Heart right ventricle (tissue), 16 donors: ENCODE measurements around the gene LMF2. TPM values are rescaled to one million over a fixed set of nuclear protein-coding genes. Genes with fewer than 3 reads are reported as not detected.

ENCODE experiments used
- ATAC-seq, 8 donors: fragments of 200-7000 bp; cut with Tn5 transposase; one replicate each; pipeline ENCODE4 v1.9.1; 2020; ENCODE audit warnings: mild to moderate bottlenecking in 8 of 8, moderate library complexity in 8 of 8, moderate number of reproducible peaks in 1 of 8
- DNase-seq, 2 donors: peaks; one replicate each; pipeline ENCODE4 v3.0.0-alpha.2; 2020
- H3K27ac ChIP-seq, 10 donors: fragments of 200-600 bp; sonication (generic) in 2 of 10; one replicate each; pipeline versions ENCODE4 v1.5.0 to v1.8.0; 2020 to 2022; ENCODE audit warnings: mild to moderate bottlenecking in 3 of 10
- H3K27me3 ChIP-seq, 7 donors: fragments of 200-600 bp; one replicate each; pipeline ENCODE4 v1.8.0; 2021 to 2022; ENCODE audit warnings: mild to moderate bottlenecking in 2 of 7
- H3K36me3 ChIP-seq, 9 donors: fragments of 200-600 bp; sonication (generic) in 1 of 9; one replicate each; pipeline versions ENCODE4 v1.5.0 to v1.8.0; 2020 to 2022; ENCODE audit warnings: mild to moderate bottlenecking in 2 of 9
- H3K4me1 ChIP-seq, 9 donors: fragments of 200-600 bp; sonication (generic) in 1 of 9; one replicate each; pipeline versions ENCODE4 v1.5.0 to v1.8.0; 2020 to 2022; ENCODE audit warnings: mild to moderate bottlenecking in 4 of 9
- H3K4me3 ChIP-seq, 10 donors: fragments of 200-600 bp; sonication (generic) in 2 of 10; one replicate each; pipeline versions ENCODE4 v1.5.0 to v1.8.0; 2020 to 2022; ENCODE audit warnings: mild to moderate bottlenecking in 7 of 10, moderate library complexity in 2 of 10
- H3K9me3 ChIP-seq, 11 donors: fragments of 200-600 bp in 10 of 11; sonication (generic) in 2 of 11; one replicate each; pipeline versions ENCODE4 v1.5.0 to v1.8.0; 2013 to 2022; ENCODE audit warnings: mild to moderate bottlenecking in 2 of 11, control low read depth in 1 of 11, moderate library complexity in 1 of 11
- WGBS, 2 donors: extraction: QIAGEN DNeasy Blood & Tissue Kit; methylation state at CpG; one replicate each; pipeline ENCODE4 v1.1.7; 2013; ENCODE audit warnings: inconsistent platforms in 1 of 2; 5-methylcytosine and 5-hydroxymethylcytosine counted together
- intact Hi-C, 10 donors: fragments of 100-400 bp; cut with DNase I; formaldehyde crosslinking; loops; one replicate each; pipeline versions ENCODE4 v1.11.1 to v1.14.2; 2022
- polyA plus RNA-seq, 2 donors: library from polyadenylated mRNA; stranded (reverse); fragments of 200-250 nt; gene quantifications; one replicate each; pipeline ENCODE4 v1.2.3, GENCODE V29; 2013
- total RNA-seq, 10 donors: library from RNA; stranded (reverse); fragmentation: NEBNext Ultra II Directional in 3 of 10; extraction: Animal tissue kit (Norgen Biotek cat#: 25700) in 3 of 10; gene quantifications; one replicate each; pipeline versions ENCODE4 v1.2.1 to v1.2.4, GENCODE V29; 2021 to 2023
- TF ChIP-seq, protein P1 (sequence below), 9 donors: fragments of 200-600 bp; sonication (generic) in 2 of 9; IDR thresholded peaks; one replicate each; pipeline versions ENCODE4 v1.5.0 to v1.8.0; 2021 to 2022; ENCODE audit warnings: antibody characterized with exemption in 9 of 9, mild to moderate bottlenecking in 5 of 9, moderate library complexity in 1 of 9
- donor health status: Arrhythmogenic right ventricular cardiomyopathy.
- donor health status: ischemic (EF 13 %, LVEDD 7.1; RV severe dilation, severe dysfunction).
- donor health status: healthy with polysubstance abuse.
- donor health status: DM: no; HTN: yes; CAD: no.
- donor health status: DM: no; HTN: no; CAD: no.
- donor health status: ischemic (EF 25% LVEDD 6.9; RV normal size, moderate dysfunction).
- donor health status: ischemic (EF 25% LVEDD 5.7; RV mildly dilated, moderate dysfunction).
- donor health status: healthy.
- donor health status: DM: yes; HTN: yes; CAD: no.
- donor health status: Ischemic cardiomyopathy.
- donor health status: ischemic (EF 35%, LVEDD 5.7; RV mildly dilated, moderate dysfunction).
- donor health status: nonischemic (EF 11% LVEDD 7.7; RV severe dilation, severe dysfunction).
- donor health status: DM: yes; HTN: yes; CAD: no.
- donor health status: PGD.
- donor health status: ischemic (EF 29% LVEDD 5.4; RV normal size, mild dysfunction).
- donor health status: nonischemic (EF 23%, LVEDD 6.1; RV moderate dilation, normal function).

Gene LMF2
- total and polyA plus RNA-seq, 12 donors: 18.8 to 42.5 (median 25.4) TPM

DNA sequence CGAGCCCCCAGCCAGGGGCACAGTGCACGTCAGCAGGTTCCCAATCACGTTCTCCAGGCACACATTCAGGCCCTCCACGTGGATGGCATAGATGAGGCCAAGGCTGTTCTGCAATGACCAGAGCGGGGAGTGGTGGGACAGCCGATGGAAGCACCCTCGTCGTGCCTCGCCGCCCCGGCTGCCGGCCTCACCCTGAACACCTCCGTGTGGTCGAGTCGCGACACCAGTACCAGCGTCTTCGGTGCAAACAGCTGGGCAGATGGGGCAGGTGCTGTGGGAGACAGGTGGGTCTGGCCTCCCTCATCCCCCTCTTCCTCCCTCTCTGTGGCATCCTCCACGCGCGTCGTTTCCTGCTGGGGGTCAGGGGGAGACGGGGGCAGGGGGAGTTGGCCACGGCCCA lies 40.2 kb downstream of the LMF2 start:
- no peak overlapping the region for H3K4me3 ChIP-seq
- ATAC-seq (no peak), DNase-seq (no peak)
- no peaks in the 10 kb centered on the region for H3K9me3 ChIP-seq
- H3K27ac ChIP-seq: no peak overlapping the region
- 89% methylated on average over 24 of the region's 24 CpGs for WGBS, 2 donors
- peaks cover 15 to 42% (median 34%) of the 10 kb centered on the region in 9 donors for H3K4me1 ChIP-seq
- H3K27me3 ChIP-seq: no peaks in the 10 kb centered on the region
- peaks cover 1 to 59% (median 52%) of the 10 kb centered on the region in 9 donors for H3K36me3 ChIP-seq
- intact Hi-C loops: no loop called here
- TF ChIP-seq, protein P1, sequence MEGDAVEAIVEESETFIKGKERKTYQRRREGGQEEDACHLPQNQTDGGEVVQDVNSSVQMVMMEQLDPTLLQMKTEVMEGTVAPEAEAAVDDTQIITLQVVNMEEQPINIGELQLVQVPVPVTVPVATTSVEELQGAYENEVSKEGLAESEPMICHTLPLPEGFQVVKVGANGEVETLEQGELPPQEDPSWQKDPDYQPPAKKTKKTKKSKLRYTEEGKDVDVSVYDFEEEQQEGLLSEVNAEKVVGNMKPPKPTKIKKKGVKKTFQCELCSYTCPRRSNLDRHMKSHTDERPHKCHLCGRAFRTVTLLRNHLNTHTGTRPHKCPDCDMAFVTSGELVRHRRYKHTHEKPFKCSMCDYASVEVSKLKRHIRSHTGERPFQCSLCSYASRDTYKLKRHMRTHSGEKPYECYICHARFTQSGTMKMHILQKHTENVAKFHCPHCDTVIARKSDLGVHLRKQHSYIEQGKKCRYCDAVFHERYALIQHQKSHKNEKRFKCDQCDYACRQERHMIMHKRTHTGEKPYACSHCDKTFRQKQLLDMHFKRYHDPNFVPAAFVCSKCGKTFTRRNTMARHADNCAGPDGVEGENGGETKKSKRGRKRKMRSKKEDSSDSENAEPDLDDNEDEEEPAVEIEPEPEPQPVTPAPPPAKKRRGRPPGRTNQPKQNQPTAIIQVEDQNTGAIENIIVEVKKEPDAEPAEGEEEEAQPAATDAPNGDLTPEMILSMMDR (IDR thresholded peaks at IDR 0.05): no peak

DNA sequence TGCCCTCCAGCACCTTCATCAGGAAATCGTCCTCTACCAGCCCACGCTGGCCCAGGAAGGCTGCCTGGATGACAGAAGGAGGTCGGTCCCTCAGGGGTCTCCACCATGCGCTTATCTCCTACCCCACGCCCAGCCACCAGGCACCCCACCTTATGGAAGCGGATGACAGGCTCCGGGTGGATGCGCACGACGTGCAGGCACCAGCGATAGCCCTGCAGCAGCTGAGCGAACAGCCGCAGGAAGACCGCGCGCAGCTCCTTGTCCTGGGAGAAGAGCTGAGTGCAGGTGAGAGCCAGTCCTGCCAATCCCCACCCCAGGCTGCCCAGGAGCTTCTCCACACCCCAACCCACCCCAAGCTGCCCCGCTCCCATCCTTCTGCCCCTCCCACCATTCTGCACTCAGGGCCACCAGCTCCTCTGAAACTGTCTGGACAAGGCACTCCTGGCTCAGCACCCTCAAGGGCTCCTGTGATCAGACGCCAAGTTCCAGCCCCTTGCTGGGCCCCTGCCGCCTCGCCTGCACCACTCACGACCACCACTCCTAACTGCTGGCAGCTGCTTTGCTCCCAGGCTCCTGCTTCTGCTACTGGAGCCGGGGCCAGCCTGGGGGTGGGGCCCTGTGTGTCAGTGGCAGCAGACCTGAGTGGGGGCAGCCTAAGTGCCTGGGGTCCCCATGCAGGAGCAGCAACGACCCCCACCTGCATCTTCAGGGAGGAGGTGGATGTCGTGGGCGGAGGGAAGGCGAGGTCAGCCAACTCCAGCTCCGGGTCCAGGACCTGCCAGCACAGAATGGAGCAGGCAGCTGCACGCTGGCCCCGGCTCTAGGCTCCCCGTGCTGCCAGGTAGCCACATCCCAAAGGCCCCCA lies 42.2 kb downstream of the LMF2 start:
- Histone ChIP-seq H3K9me3 (no peaks in the 10 kb centered on the region), H3K27ac (no peak overlapping the region), H3K4me3 (no peak overlapping the region), H3K36me3 (peaks cover 11 to 79% (median 72%) of the 10 kb centered on the region in 9 donors), H3K4me1 (peaks cover 0 to 22% (median 14%) of the 10 kb centered on the region in 9 donors), H3K27me3 (no peaks in the 10 kb centered on the region)
- intact Hi-C loops: no loop called here
- ATAC-seq (no peak), DNase-seq (no peak)
- TF ChIP-seq, protein P1 (IDR thresholded peaks at IDR 0.05): no peak
- WGBS, 2 donors: 89 to 93% methylated on average over 30 of the region's 30 CpGs

DNA sequence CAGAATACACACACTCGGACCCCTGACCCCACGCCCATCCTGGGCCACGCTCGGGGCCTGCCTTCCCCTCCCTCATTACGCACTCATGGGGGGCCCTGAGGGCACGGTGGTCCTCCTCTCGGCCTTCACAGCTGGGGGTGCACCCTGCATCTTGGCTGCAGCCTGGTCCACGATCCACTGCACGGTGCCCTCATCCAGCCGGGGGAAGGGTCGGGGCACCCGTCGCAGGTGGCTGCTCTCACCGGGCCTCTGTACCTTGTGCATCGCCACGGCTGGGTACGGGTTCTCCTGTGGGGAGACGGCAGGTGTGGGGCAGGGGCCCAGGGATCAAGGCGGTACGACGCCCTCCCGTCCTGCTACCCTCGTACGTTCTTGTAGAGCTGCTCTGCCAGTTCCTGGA lies 43.1 kb downstream of the LMF2 start:
- peaks cover 0 to 14% (median 6%) of the 10 kb centered on the region in 9 donors for H3K4me1 ChIP-seq
- TF ChIP-seq, protein P1 (IDR thresholded peaks at IDR 0.05): no peak
- H3K4me3 ChIP-seq: no peak overlapping the region
- intact Hi-C loops: no loop called here
- no peaks in the 10 kb centered on the region for H3K9me3 ChIP-seq
- 92 to 93% methylated on average over 24 of the region's 24 CpGs for WGBS, 2 donors
- DNase-seq (no peak), ATAC-seq (no peak)
- no peaks in the 10 kb centered on the region for H3K27me3 ChIP-seq
- H3K27ac ChIP-seq: no peak overlapping the region
- H3K36me3 ChIP-seq: peaks cover 11 to 88% (median 81%) of the 10 kb centered on the region in 9 donors

DNA sequence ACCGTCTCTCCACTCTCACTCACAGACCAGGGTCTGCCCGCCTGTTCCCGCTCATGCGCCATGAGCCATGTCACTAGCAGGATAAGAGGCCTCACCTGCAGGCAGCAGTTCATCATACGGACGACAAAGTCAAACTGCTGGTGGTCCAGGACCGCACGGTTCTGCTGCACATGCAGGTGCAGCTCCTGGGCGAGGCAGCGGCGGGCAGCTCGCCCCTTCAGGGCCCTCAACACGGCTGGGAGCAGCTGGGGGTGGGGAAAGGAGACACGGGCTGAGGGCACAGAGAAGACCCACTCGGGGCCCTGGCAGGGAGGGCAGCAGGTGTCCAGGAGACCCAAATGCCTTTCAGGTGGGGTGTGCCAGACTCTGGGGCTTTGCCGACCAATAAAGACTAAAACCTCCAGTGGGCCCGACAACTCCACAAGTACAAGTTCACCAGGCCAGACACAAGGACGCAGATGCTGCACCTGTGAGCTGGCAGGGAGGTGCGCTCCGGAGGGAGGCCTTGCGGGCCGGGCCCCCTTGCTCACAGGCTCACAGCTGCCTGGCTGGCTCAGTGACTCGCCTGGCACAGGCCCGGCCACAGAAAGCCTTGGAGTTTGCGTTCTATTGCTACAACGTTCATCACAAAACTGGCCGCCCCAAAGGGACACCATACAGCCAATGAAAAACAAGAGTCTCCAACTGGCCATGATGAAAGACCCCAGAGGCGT lies 44.2 kb downstream of the LMF2 start:
- ATAC-seq: no peak
- TF ChIP-seq, protein P1 (IDR thresholded peaks at IDR 0.05): no peak
- no peak overlapping the region for H3K4me3 ChIP-seq
- H3K9me3 ChIP-seq: no peaks in the 10 kb centered on the region
- no peak overlapping the region for H3K27ac ChIP-seq
- WGBS, 2 donors: 94 to 95% methylated on average over 28 of the region's 28 CpGs
- intact Hi-C loops: no loop called here
- H3K4me1 ChIP-seq: peaks cover 0 to 2% (median 0%) of the 10 kb centered on the region in 9 donors
- peaks cover 11 to 99% (median 87%) of the 10 kb centered on the region in 9 donors for H3K36me3 ChIP-seq
- H3K27me3 ChIP-seq: no peaks in the 10 kb centered on the region
- DNase-seq: no peak
